PC-9 (cell line): ENCODE results near the gene CNTF. TPM values are rescaled to one million over a fixed set of nuclear protein-coding genes. Genes with fewer than 3 reads are reported as not detected.

Experiments
- BruUV-seq: library from RNA; stranded (reverse); fragments of 400-500 nt; replicated peaks from 2 replicates; lab custom pipeline; 2021; lab: Mats Ljungman, UMichigan
- CTCF ChIA-PET: fragments of 300-600 bp; sonication (Branson Sonifier 250); formaldehyde crosslinking; loops from one replicate; lab custom pipeline; 2022; ENCODE audit warnings: antibody characterized with exemption; lab: Charles Lee
- POLR2A ChIA-PET: fragments of 300-600 bp; sonication (Branson Sonifier 250); formaldehyde crosslinking; loops from one replicate; lab custom pipeline; 2022; ENCODE audit warnings: antibody characterized with exemption; ENCODE audit not compliant: unreplicated experiment; lab: Charles Lee
- DNase-seq, 2 experiments: peaks; one replicate each; pipeline versions ENCODE4 v3.0.0 to v3.0.0-alpha.2; 2015 to 2022; ENCODE audit warnings: mixed read lengths in 1 of 2
- H2AFZ ChIP-seq: fragments of 200-600 bp; sonication (generic); 2 replicates; pipeline ENCODE4 v1.8.1; 2017; ENCODE audit warnings: antibody characterized with exemption
- H3F3A ChIP-seq: fragments of 200-600 bp; sonication (generic); 2 replicates; pipeline ENCODE4 v1.8.1; 2017; ENCODE audit warnings: antibody characterized with exemption, mild to moderate bottlenecking, low read depth; ENCODE audit not compliant: insufficient read depth
- H3K27ac ChIP-seq: fragments of 200-600 bp; sonication (generic); 2 replicates; pipeline ENCODE4 v1.6.1; 2016; ENCODE audit warnings: mixed run types
- H3K27me3 ChIP-seq: fragments of 200-600 bp; sonication (generic); 2 replicates; pipeline ENCODE4 v1.6.1; 2016; ENCODE audit warnings: low read depth, mixed run types; ENCODE audit not compliant: insufficient read depth
- H3K36me3 ChIP-seq: fragments of 200-600 bp; sonication (generic); 2 replicates; pipeline ENCODE4 v1.6.1; 2016; ENCODE audit warnings: low read depth, mixed run types
- H3K4me1 ChIP-seq: fragments of 200-600 bp; sonication (generic); replicated peaks from 2 replicates; pipeline ENCODE4 v1.6.1; 2016; ENCODE audit warnings: mixed run types; ENCODE audit not compliant: insufficient read depth
- H3K4me2 ChIP-seq: fragments of 200-600 bp; sonication (generic); 2 replicates; pipeline ENCODE4 v1.6.1; 2017; ENCODE audit warnings: mixed run types
- H3K4me3 ChIP-seq: fragments of 200-600 bp; sonication (generic); 2 replicates; pipeline ENCODE4 v1.6.1; 2016; ENCODE audit warnings: mixed run types
- H3K79me2 ChIP-seq: fragments of 200-600 bp; sonication (generic); 2 replicates; pipeline ENCODE4 v1.6.1; 2017; ENCODE audit warnings: low read depth, mixed run types
- H3K9me2 ChIP-seq: fragments of 200-600 bp; sonication (generic); 2 replicates; pipeline ENCODE4 v1.8.1; 2017; ENCODE audit warnings: mild to moderate bottlenecking; ENCODE audit not compliant: insufficient read depth
- H3K9me3 ChIP-seq: fragments of 200-600 bp; sonication (generic); 2 replicates; pipeline ENCODE4 v1.8.1; 2016; ENCODE audit warnings: low read depth; ENCODE audit not compliant: insufficient read depth
- H4K20me1 ChIP-seq: fragments of 200-600 bp; sonication (generic); 2 replicates; pipeline ENCODE4 v1.8.1; 2017; ENCODE audit not compliant: insufficient read depth
- EZH2 ChIP-seq: fragments of 200-600 bp; sonication (generic); IDR thresholded peaks from 2 replicates; pipeline ENCODE4 v1.8.0; 2017; ENCODE audit warnings: antibody characterized with exemption, low read depth
- intact Hi-C: fragments of 100-400 bp; cut with micrococcal nuclease; formaldehyde crosslinking; loops from one replicate; pipeline ENCODE4 v1.10.0; 2022; ENCODE audit not compliant: unreplicated experiment
- total RNA-seq: library from RNA; stranded (reverse); gene quantifications from 2 replicates; pipeline ENCODE4 v1.2.3, GENCODE V29; 2021
- TF ChIP-seq, protein P1 (sequence below): fragments of 200-600 bp; sonication (generic); conservative IDR thresholded peaks from 2 replicates; pipeline ENCODE4 v1.6.1; 2017; ENCODE audit warnings: mixed run types, antibody characterized with exemption, mild to moderate bottlenecking, moderate library complexity

CNTF gene
- total RNA-seq, 1 experiment from 2014 or later = 3.4 TPM

DNA sequence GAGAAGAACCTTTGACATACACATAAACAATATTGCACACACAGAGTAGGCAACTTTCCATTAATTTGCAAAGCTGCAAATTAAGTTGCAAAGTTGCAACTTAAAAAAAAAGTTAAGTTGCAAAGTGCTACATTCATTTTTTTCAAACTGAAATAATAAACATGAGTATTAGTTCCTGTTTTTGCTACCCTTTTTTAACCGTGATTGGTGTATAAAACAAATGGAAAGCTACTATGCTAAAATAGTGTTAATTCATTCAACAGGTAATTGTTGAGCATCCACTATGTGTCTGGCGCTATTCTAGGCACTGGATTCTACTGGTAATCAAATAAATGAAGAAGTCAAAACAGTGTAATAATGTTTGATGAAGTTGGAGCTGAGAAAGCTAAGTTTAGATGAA, 35.5 kb upstream of the CNTF start:
- ChIA-PET POLR2A (interaction anchor here (0.8 kb wide), 1 partner anchor 1025 kb away, joined by 4 read pairs; no protein-coding TSS in a partner anchor), CTCF (interaction anchor here (0.6 kb wide), 1 partner anchor 943 kb away, joined by 5 read pairs; no protein-coding TSS in a partner anchor)
- no peaks in the 10 kb centered on the region for H3K9me2 ChIP-seq
- H3K36me3 ChIP-seq = peaks cover 40% of the 10 kb centered on the region
- H3K4me1 ChIP-seq = peaks cover 18% of the 10 kb centered on the region; the same call in 1 of the 2 replicates
- no peak overlapping the region for H2AFZ ChIP-seq
- peaks cover 45% of the 10 kb centered on the region for H4K20me1 ChIP-seq
- intact Hi-C loops = no loop called here
- TF ChIP-seq, protein P1, sequence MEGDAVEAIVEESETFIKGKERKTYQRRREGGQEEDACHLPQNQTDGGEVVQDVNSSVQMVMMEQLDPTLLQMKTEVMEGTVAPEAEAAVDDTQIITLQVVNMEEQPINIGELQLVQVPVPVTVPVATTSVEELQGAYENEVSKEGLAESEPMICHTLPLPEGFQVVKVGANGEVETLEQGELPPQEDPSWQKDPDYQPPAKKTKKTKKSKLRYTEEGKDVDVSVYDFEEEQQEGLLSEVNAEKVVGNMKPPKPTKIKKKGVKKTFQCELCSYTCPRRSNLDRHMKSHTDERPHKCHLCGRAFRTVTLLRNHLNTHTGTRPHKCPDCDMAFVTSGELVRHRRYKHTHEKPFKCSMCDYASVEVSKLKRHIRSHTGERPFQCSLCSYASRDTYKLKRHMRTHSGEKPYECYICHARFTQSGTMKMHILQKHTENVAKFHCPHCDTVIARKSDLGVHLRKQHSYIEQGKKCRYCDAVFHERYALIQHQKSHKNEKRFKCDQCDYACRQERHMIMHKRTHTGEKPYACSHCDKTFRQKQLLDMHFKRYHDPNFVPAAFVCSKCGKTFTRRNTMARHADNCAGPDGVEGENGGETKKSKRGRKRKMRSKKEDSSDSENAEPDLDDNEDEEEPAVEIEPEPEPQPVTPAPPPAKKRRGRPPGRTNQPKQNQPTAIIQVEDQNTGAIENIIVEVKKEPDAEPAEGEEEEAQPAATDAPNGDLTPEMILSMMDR = no peak
- TF ChIP-seq EZH2 = no peak
- no peak overlapping the region for H3K4me2 ChIP-seq
- no peak overlapping the region for H3K27ac ChIP-seq
- H3K27me3 ChIP-seq = no peaks in the 10 kb centered on the region
- H3F3A ChIP-seq = no peaks in the 10 kb centered on the region; the same call in 1 of the 2 replicates
- H3K4me3 ChIP-seq = no peak overlapping the region
- DNase-seq = no peak
- no peaks in the 10 kb centered on the region for H3K9me3 ChIP-seq
- BruUV-seq = no TSS peak
- H3K79me2 ChIP-seq = peaks cover 98% of the 10 kb centered on the region

DNA sequence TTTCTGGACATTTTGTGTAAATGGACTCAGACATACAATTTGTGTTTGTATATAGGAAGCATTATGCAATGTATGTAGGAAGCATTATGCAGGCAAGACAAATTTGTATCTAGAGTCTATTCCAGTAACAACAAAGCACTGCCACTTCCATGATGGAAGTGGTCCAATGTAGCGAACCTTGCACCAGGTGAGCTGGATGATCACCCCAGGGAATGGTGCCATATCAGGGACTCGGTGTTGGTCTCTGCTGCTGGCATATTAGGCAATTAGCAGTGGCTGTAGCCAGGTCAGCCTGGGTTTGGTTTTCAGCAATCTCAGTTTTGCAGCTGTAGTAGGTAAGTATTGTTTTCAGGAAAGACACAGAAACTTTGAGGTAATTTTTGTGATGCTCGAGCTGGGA, 30.8 kb upstream of the CNTF start:
- Histone ChIP-seq H3K4me3 (no peak overlapping the region), H4K20me1 (peaks cover 31% of the 10 kb centered on the region; the same call in 1 of the 2 replicates), H3K4me2 (no peak overlapping the region), H3K4me1 (no peaks in the 10 kb centered on the region), H3K9me2 (no peaks in the 10 kb centered on the region), H3K9me3 (no peaks in the 10 kb centered on the region), H3K36me3 (peaks cover 35% of the 10 kb centered on the region), H2AFZ (no peak overlapping the region), H3K27ac (no peak overlapping the region), H3K27me3 (no peaks in the 10 kb centered on the region), H3F3A (no peaks in the 10 kb centered on the region; the same call in 1 of the 2 replicates), H3K79me2 (peaks cover 94% of the 10 kb centered on the region)
- no peak for DNase-seq
- TF ChIP-seq EZH2 = no peak
- TF ChIP-seq, protein P1 = no peak
- CTCF ChIA-PET = no interaction called here
- intact Hi-C loops = no loop called here
- no TSS peak for BruUV-seq
- POLR2A ChIA-PET = no interaction called here

DNA sequence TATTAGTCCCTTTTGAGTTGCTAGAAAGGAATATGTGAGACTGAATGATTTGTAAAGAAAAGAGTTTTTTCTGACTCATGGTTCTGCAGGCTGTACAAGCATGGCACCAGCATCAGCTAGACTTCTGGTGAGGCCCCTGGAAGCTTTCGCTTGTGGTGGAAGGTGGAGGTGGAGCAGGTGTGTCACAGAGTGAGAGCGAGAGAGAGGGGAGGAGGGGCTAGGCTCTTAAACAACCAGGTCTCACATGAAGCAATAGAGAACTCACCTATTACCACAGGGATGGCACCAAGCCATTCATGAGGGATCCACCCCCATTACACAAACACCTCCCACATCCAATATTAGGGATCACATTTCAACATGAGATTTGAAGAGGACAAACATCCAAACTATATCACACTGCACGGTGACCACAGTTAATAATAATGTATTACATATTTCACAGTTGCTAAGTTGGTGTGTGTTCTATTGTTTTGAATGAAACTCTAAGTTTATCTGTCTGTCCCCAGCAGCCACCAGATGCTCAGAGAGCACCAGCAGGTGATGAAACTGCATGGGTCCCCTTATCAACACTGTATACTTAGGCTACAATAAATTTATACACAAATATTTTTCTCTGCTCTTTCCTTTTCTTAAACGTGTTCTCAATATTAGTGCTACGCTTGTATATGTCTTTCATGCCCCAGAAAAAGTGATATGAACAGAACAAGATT, 29.5 kb upstream of the CNTF start:
- no peaks in the 10 kb centered on the region for H3K27me3 ChIP-seq
- no peak overlapping the region for H2AFZ ChIP-seq
- H4K20me1 ChIP-seq = peaks cover 34% of the 10 kb centered on the region
- intact Hi-C loops = no loop called here
- DNase-seq = no peak
- no peaks in the 10 kb centered on the region for H3K9me2 ChIP-seq
- no peaks in the 10 kb centered on the region for H3K9me3 ChIP-seq
- H3K4me1 ChIP-seq = no peaks in the 10 kb centered on the region
- no peak overlapping the region for H3K4me3 ChIP-seq
- no peak overlapping the region for H3K27ac ChIP-seq
- ChIA-PET POLR2A (no interaction called here), CTCF (no interaction called here)
- no peaks in the 10 kb centered on the region for H3F3A ChIP-seq
- no TSS peak for BruUV-seq
- H3K4me2 ChIP-seq = no peak overlapping the region
- peaks cover 94% of the 10 kb centered on the region for H3K79me2 ChIP-seq
- no peak for TF ChIP-seq EZH2
- H3K36me3 ChIP-seq = peaks cover 30% of the 10 kb centered on the region
